Stimulated activated naive B cell treated with anti-CD40 and anti-IgM and Interleukin-4, amounts not matched to agents 10 μg/mL and 1 μg/mL and 100 μg/mL, for 72 hours (primary cell): ENCODE data around the gene CCDC158.
"Not testable (repeated sequence)": the region's sequence is repeated elsewhere in the genome, so short reads cannot be mapped to it uniquely, and the experiment has no call there.

Source experiments
- ATAC-seq, 2 donors: fragments of 150-1000 bp; cut with Tn5 transposase; replicated peaks; 2 replicates each; pipeline ENCODE4 v1.10.0; 2021; ENCODE audit warnings: moderate library complexity in 1 of 2
- DNase-seq: peaks from one replicate; pipeline ENCODE4 v3.0.0; 2021
- H3K27ac Mint-ChIP-seq: one replicate; pipeline ENCODE4 v1.8.0; 2022; ENCODE audit warnings: mild to moderate bottlenecking, mixed read lengths
- H3K27me3 Mint-ChIP-seq, 2 donors: one replicate each; pipeline ENCODE4 v1.8.0; 2022; ENCODE audit warnings: mixed read lengths in 2 of 2
- H3K36me3 Mint-ChIP-seq, 2 donors: one replicate each; pipeline ENCODE4 v1.8.0; 2022; ENCODE audit warnings: mixed read lengths in 2 of 2, mild to moderate bottlenecking in 1 of 2
- H3K4me1 Mint-ChIP-seq, 2 donors: one replicate each; pipeline ENCODE4 v1.8.0; 2022; ENCODE audit warnings: mixed read lengths in 2 of 2, mild to moderate bottlenecking in 1 of 2
- H3K4me3 Mint-ChIP-seq, 2 donors: one replicate each; pipeline ENCODE4 v1.8.0; 2022; ENCODE audit warnings: mild to moderate bottlenecking in 2 of 2, mixed read lengths in 2 of 2, moderate library complexity in 1 of 2
- H3K9me3 Mint-ChIP-seq, 2 donors: one replicate each; pipeline ENCODE4 v1.8.0; 2022; ENCODE audit warnings: mixed read lengths in 2 of 2, mild to moderate bottlenecking in 1 of 2

Gene CCDC158

GRCh38 chr4:76281594-76281993 is 139.3 kb downstream of the CCDC158 start:
- not testable (repeated sequence) for ATAC-seq, H3K27me3 Mint-ChIP-seq, H3K9me3 Mint-ChIP-seq, H3K4me1 Mint-ChIP-seq, H3K27ac Mint-ChIP-seq, H3K4me3 Mint-ChIP-seq, DNase-seq, H3K36me3 Mint-ChIP-seq

GRCh38 chr4:76280488-76281441 is 140.2 kb downstream of the CCDC158 start:
- Mint-ChIP-seq H3K4me1 (no peaks in the 10 kb centered on the region), H3K27me3 (peaks cover 4 to 10% of the 10 kb centered on the region in 2 donors), H3K27ac (no peak overlapping the region), H3K4me3 (no peak overlapping the region), H3K36me3 (no peaks in the 10 kb centered on the region), H3K9me3 (no peaks in the 10 kb centered on the region)
- DNase-seq (no peak), ATAC-seq (no peak)

- DNase-seq (no peak), ATAC-seq (no peak)
- Mint-ChIP-seq H3K27me3 (peaks cover 13 to 20% of the 10 kb centered on the region in 2 donors), H3K27ac (no peak overlapping the region), H3K4me3 (no peak overlapping the region), H3K4me1 (no peaks in the 10 kb centered on the region), H3K9me3 (no peaks in the 10 kb centered on the region), H3K36me3 (no peaks in the 10 kb centered on the region)
Measured at GRCh38 chr4:76279462-76279861, 141.5 kb downstream of the CCDC158 start.

- Mint-ChIP-seq H3K4me3 (no peak overlapping the region), H3K27me3 (peaks cover 13 to 21% of the 10 kb centered on the region in 2 donors), H3K4me1 (no peaks in the 10 kb centered on the region), H3K9me3 (no peaks in the 10 kb centered on the region), H3K27ac (no peak overlapping the region), H3K36me3 (no peaks in the 10 kb centered on the region)
- DNase-seq, result no peak
- ATAC-seq, result no peak
Measured at GRCh38 chr4:76278583-76278982, 142.4 kb downstream of the CCDC158 start.

GRCh38 chr4:76277667-76278066 is 143.3 kb downstream of the CCDC158 start:
- DNase-seq (no peak), ATAC-seq (no peak)
- Mint-ChIP-seq H3K4me3 (no peak overlapping the region), H3K27ac (no peak overlapping the region), H3K36me3 (no peaks in the 10 kb centered on the region), H3K4me1 (no peaks in the 10 kb centered on the region), H3K27me3 (peaks cover 13 to 28% of the 10 kb centered on the region in 2 donors), H3K9me3 (no peaks in the 10 kb centered on the region)

- Mint-ChIP-seq H3K27ac (no peak overlapping the region), H3K9me3 (no peaks in the 10 kb centered on the region), H3K36me3 (no peaks in the 10 kb centered on the region), H3K27me3 (peaks cover 13 to 28% of the 10 kb centered on the region in 2 donors), H3K4me3 (no peak overlapping the region), H3K4me1 (no peaks in the 10 kb centered on the region)
- DNase-seq (no peak), ATAC-seq (no peak)
Measured at GRCh38 chr4:76276813-76277212, 144.1 kb downstream of the CCDC158 start.

GRCh38 chr4:76275486-76276124 is 145.3 kb downstream of the CCDC158 start:
- Mint-ChIP-seq H3K4me3 (no peak overlapping the region), H3K4me1 (no peaks in the 10 kb centered on the region), H3K27ac (no peak overlapping the region), H3K27me3 (peaks cover 17 to 32% of the 10 kb centered on the region in 2 donors), H3K9me3 (no peaks in the 10 kb centered on the region), H3K36me3 (no peaks in the 10 kb centered on the region)
- no peak for DNase-seq
- ATAC-seq, result no peak

- no peaks in the 10 kb centered on the region for H3K9me3 Mint-ChIP-seq
- no peak overlapping the region for H3K4me3 Mint-ChIP-seq
- ATAC-seq, result no peak
- H3K4me1 Mint-ChIP-seq, result no peaks in the 10 kb centered on the region
- no peak for DNase-seq
- H3K36me3 Mint-ChIP-seq, result no peaks in the 10 kb centered on the region
- peaks cover 21 to 34% of the 10 kb centered on the region in 2 donors for H3K27me3 Mint-ChIP-seq
- no peak overlapping the region for H3K27ac Mint-ChIP-seq
Measured at GRCh38 chr4:76272999-76273398, 147.9 kb downstream of the CCDC158 start.

- no peak for DNase-seq
- no peaks in the 10 kb centered on the region for H3K9me3 Mint-ChIP-seq
- ATAC-seq, result no peak
- no peak overlapping the region for H3K27ac Mint-ChIP-seq
- H3K27me3 Mint-ChIP-seq, result peaks cover 21 to 34% of the 10 kb centered on the region in 2 donors
- no peaks in the 10 kb centered on the region for H3K36me3 Mint-ChIP-seq
- no peaks in the 10 kb centered on the region for H3K4me1 Mint-ChIP-seq
- H3K4me3 Mint-ChIP-seq, result no peak overlapping the region
Measured at GRCh38 chr4:76272582-76272981, 148.4 kb downstream of the CCDC158 start.

- H3K27me3 Mint-ChIP-seq, result peaks cover 21 to 34% of the 10 kb centered on the region in 2 donors
- no peaks in the 10 kb centered on the region for H3K4me1 Mint-ChIP-seq
- H3K4me3 Mint-ChIP-seq, result no peak overlapping the region
- no peak for DNase-seq
- ATAC-seq, result no peak
- H3K9me3 Mint-ChIP-seq, result no peaks in the 10 kb centered on the region
- H3K36me3 Mint-ChIP-seq, result no peaks in the 10 kb centered on the region
- no peak overlapping the region for H3K27ac Mint-ChIP-seq
Measured at GRCh38 chr4:76272073-76272472, 148.9 kb downstream of the CCDC158 start.

- no peak for ATAC-seq
- Mint-ChIP-seq H3K27ac (no peak overlapping the region), H3K36me3 (no peaks in the 10 kb centered on the region), H3K9me3 (no peaks in the 10 kb centered on the region), H3K4me1 (no peaks in the 10 kb centered on the region), H3K27me3 (peaks cover 21 to 29% of the 10 kb centered on the region in 2 donors), H3K4me3 (no peak overlapping the region)
- no peak for DNase-seq
Measured at GRCh38 chr4:76271248-76271647, 149.7 kb downstream of the CCDC158 start.

GRCh38 chr4:76270244-76271175 is 150.4 kb downstream of the CCDC158 start:
- no peaks in the 10 kb centered on the region for H3K4me1 Mint-ChIP-seq
- no peak overlapping the region for H3K4me3 Mint-ChIP-seq
- no peak overlapping the region for H3K27ac Mint-ChIP-seq
- DNase-seq (no peak), ATAC-seq (no peak)
- H3K9me3 Mint-ChIP-seq, result no peaks in the 10 kb centered on the region
- peaks cover 17 to 22% of the 10 kb centered on the region in 2 donors for H3K27me3 Mint-ChIP-seq
- no peaks in the 10 kb centered on the region for H3K36me3 Mint-ChIP-seq

- Mint-ChIP-seq H3K4me3 (no peak overlapping the region), H3K27ac (no peak overlapping the region), H3K9me3 (no peaks in the 10 kb centered on the region), H3K36me3 (no peaks in the 10 kb centered on the region), H3K4me1 (no peaks in the 10 kb centered on the region), H3K27me3 (peaks cover 6 to 11% of the 10 kb centered on the region in 2 donors)
- ATAC-seq, result no peak
- DNase-seq, result no peak
Measured at GRCh38 chr4:76267811-76268210, 153.1 kb downstream of the CCDC158 start.

GRCh38 chr4:76266627-76267026 is 154.3 kb downstream of the CCDC158 start:
- H3K4me1 Mint-ChIP-seq, result no peaks in the 10 kb centered on the region
- H3K36me3 Mint-ChIP-seq, result no peaks in the 10 kb centered on the region
- ATAC-seq (no peak), DNase-seq (no peak)
- peaks cover 6 to 11% of the 10 kb centered on the region in 2 donors for H3K27me3 Mint-ChIP-seq
- H3K9me3 Mint-ChIP-seq, result no peaks in the 10 kb centered on the region
- no peak overlapping the region for H3K27ac Mint-ChIP-seq
- no peak overlapping the region for H3K4me3 Mint-ChIP-seq
